ENCODE results near the gene NMT1.

DNA sequence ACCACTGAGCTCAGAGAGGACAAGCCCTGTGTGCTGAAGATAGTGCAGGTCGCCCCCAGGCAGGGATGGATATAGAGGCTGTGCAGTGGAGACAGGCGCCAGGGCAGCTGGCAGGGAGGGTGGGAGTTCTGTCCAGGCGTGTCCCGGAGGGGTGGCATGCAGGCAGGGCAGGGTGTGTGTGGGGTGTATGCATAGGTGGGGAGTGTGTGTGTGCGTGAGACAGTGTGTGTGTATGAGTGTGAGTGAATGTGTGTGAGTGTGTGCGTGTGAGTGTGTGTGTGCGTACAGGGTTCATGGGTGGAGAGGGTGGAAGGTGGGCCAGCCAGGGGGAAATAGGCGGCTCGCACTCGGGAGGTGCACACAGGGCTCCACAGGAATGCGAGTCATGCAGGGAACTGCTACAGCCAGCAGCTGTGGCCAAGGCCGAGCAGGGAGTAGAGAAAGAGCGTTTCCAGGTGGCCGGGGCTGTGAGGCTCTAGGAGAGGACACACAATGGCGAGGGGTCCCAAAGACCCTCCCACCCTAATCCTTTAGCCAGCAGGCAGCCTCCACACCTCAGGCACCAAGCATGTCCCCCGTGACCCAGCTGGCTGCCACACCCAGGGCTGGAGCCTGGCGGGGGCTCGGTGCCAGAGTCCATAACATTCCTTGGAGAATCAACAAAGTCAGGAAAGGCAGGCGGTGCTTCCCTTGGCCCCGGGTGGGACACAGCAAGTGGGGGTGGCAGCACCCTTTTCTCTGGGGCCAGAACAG, 66.6 kb downstream of the NMT1 start:
- TF ChIP-seq CTCF (IDR thresholded peaks at IDR 0.05; ENCODE audit: borderline replicate concordance, extremely low read depth, low read length, poor library complexity, severe bottlenecking) = no peak
- no peak for TF ChIP-seq EZH2 (IDR thresholded peaks at IDR 0.05; ENCODE audit: borderline replicate concordance, low read depth, low read length, severe bottlenecking)
